HEK293T (cell line): ENCODE results near the gene SERPINA7.
"Not testable (repeated sequence)": the region's sequence is repeated elsewhere in the genome, so short reads cannot be mapped to it uniquely, and the experiment has no call there.

Experiments used
- CTCF ChIA-PET: fragments of 350-600 bp; formaldehyde crosslinking; extraction: SDS; loops from one replicate; lab custom pipeline; 2021; ENCODE audit warnings: antibody characterized with exemption, inconsistent platforms; lab: Yijun Ruan, JAX
- POLR2A ChIA-PET: fragments of 350-600 bp; formaldehyde crosslinking; extraction: SDS; loops from one replicate; lab custom pipeline; 2020; ENCODE audit warnings: antibody characterized with exemption, inconsistent platforms; lab: Yijun Ruan, JAX
- DNase-seq: peaks from one replicate; pipeline ENCODE4 v3.0.0; 2012; ENCODE audit warnings: mixed read lengths; ENCODE audit errors: extremely low spot score
- ARNT ChIP-seq: fragments of 450-650 bp; IDR thresholded peaks from 2 replicates; pipeline ENCODE4 v1.6.1; 2017; ENCODE audit warnings: mild to moderate bottlenecking
- BHLHE40 ChIP-seq: fragments of 450-650 bp; IDR thresholded peaks from 2 replicates; pipeline ENCODE4 v1.6.1; 2016; ENCODE audit warnings: mild to moderate bottlenecking, moderate library complexity, borderline replicate concordance
- CTBP1 ChIP-seq: fragments of 450-650 bp; IDR thresholded peaks from 2 replicates; pipeline ENCODE4 v1.6.1; 2016; ENCODE audit warnings: borderline replicate concordance
- ELF4 ChIP-seq: fragments of 450-650 bp; IDR thresholded peaks from 2 replicates; pipeline ENCODE4 v1.6.1; 2017; ENCODE audit warnings: antibody characterized with exemption
- FOXA1 ChIP-seq: fragments of 450-650 bp; IDR thresholded peaks from 2 replicates; pipeline ENCODE4 v1.6.1; 2016; ENCODE audit warnings: mild to moderate bottlenecking
- FOXK2 ChIP-seq: fragments of 450-650 bp; IDR thresholded peaks from 2 replicates; pipeline ENCODE4 v1.6.1; 2016; ENCODE audit warnings: mild to moderate bottlenecking
- FOXM1 ChIP-seq: fragments of 450-650 bp; IDR thresholded peaks from 2 replicates; pipeline ENCODE4 v1.6.1; 2017; ENCODE audit warnings: mild to moderate bottlenecking, borderline replicate concordance
- HDGF ChIP-seq: fragments of 450-650 bp; IDR thresholded peaks from 2 replicates; pipeline ENCODE4 v1.6.1; 2017; ENCODE audit warnings: antibody characterized with exemption, borderline replicate concordance
- L3MBTL2 ChIP-seq: fragments of 450-650 bp; conservative IDR thresholded peaks from 2 replicates; pipeline ENCODE4 v1.6.1; 2016; ENCODE audit warnings: mild to moderate bottlenecking
- LEF1 ChIP-seq: fragments of 450-650 bp; IDR thresholded peaks from 2 replicates; pipeline ENCODE4 v1.6.1; 2017; ENCODE audit warnings: mild to moderate bottlenecking, borderline replicate concordance
- NFRKB ChIP-seq: fragments of 450-650 bp; IDR thresholded peaks from 2 replicates; pipeline ENCODE4 v1.6.1; 2016; ENCODE audit warnings: mild to moderate bottlenecking, moderate library complexity
- SP1 ChIP-seq: fragments of 450-650 bp; IDR thresholded peaks from 2 replicates; pipeline ENCODE4 v1.6.1; 2017
- SUZ12 ChIP-seq: fragments of 450-650 bp; IDR thresholded peaks from 2 replicates; pipeline ENCODE4 v1.6.1; 2016; ENCODE audit warnings: mild to moderate bottlenecking
- TARDBP ChIP-seq: fragments of 450-650 bp; IDR thresholded peaks from 2 replicates; pipeline ENCODE4 v1.6.1; 2016
- ZNF384 ChIP-seq: fragments of 450-650 bp; IDR thresholded peaks from 2 replicates; pipeline ENCODE4 v1.6.1; 2016
- TF ChIP-seq, protein P1 (sequence below): fragments of 450-650 bp; IDR thresholded peaks from 2 replicates; pipeline ENCODE4 v1.6.1; 2016

Gene SERPINA7

DNA sequence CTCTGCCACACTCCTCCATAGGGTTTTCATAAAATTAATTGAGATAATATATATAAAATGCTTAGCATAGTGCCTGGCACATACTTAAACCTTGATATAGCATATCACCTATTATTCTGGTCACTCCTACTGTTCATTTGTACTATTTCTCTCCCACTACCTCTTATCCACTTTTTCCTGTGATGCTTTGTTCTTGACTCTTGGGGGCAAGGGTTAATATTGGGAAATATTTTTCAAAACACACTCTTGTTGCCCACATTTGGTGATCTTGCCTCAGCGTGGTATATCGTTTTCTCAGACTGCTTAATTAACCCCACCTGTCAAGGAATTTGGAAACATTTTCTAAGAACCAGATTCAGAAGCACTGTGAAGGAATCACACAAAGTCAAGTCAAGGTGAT lies 16.3 kb downstream of the SERPINA7 start:
- TF ChIP-seq L3MBTL2 (no peak), CTBP1 (no peak), NFRKB (no peak), SP1 (no peak), ZNF384 (no peak), ARNT (no peak), FOXK2 (no peak), HDGF (no peak), SUZ12 (no peak)
- TF ChIP-seq, protein P1, sequence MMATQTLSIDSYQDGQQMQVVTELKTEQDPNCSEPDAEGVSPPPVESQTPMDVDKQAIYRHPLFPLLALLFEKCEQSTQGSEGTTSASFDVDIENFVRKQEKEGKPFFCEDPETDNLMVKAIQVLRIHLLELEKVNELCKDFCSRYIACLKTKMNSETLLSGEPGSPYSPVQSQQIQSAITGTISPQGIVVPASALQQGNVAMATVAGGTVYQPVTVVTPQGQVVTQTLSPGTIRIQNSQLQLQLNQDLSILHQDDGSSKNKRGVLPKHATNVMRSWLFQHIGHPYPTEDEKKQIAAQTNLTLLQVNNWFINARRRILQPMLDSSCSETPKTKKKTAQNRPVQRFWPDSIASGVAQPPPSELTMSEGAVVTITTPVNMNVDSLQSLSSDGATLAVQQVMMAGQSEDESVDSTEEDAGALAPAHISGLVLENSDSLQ = no peak
- ChIA-PET POLR2A (no interaction called here), CTCF (no interaction called here)
- DNase-seq = no peak

DNA sequence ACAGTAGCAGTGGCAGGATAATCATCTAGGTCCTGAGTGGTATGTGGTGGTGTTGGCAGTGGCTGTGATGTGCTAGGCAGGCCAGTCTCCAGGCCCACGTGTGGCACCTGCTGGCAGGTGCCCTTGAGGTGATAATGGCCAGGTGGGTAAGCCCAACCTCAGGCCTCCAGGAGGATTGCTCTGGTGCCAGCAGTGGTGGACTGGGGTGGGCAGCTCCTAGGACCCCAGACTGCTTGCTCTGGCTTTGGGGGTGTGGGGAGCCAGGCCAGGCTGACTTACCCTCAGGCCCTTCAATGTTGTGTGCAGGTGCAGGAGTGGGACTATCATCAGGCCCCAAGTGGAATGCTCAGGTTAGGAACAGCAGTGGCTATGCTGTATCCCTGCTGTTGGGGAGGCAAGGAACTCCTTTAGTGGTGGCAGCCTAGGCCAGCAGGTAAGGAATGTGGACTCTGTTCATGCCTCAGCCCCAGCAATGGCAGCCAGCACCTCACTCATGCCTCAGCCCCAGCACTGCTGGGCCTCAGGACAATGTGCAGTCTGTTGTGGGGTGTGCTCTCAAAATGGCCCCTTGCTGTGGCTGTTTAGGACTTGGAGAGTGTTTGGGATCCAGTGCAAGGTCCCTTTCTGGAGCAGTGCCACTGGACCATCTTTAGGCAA lies 24.3 kb downstream of the SERPINA7 start:
- TF ChIP-seq, protein P1 = no peak
- TF ChIP-seq ZNF384 (no peak), SP1 (no peak), FOXK2 (no peak)
- ChIA-PET POLR2A (no interaction called here), CTCF (no interaction called here)
- no peak for DNase-seq

DNA sequence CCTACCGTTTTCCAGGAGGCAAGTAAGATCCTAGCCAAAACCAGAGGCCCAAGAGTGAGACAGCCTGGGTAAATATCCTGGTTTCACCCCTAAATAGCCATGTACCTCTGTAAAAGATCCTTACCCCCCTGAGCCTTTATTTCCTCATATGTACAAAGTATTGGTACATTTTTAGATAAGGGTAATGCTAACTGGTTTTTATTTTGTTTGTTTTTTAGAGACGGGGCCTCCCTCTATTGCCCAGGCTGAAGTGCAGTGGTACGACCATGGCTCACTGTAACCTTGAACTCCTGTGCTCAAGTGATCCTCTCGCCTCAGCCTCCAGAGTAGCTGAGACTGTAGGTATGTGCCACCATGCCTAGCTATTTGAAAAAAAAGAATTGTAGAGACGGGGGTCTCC lies 29.4 kb downstream of the SERPINA7 start:
- no peak for TF ChIP-seq CTBP1
- TF ChIP-seq NFRKB = no peak
- TF ChIP-seq ZNF384 = no peak
- no peak for TF ChIP-seq HDGF
- TF ChIP-seq L3MBTL2 = no peak
- TF ChIP-seq LEF1 = no peak
- no peak for TF ChIP-seq SP1
- no peak for TF ChIP-seq ELF4
- TF ChIP-seq BHLHE40 = no peak
- no peak for TF ChIP-seq TARDBP
- no peak for TF ChIP-seq FOXK2
- TF ChIP-seq, protein P1 = no peak
- no peak for TF ChIP-seq SUZ12
- TF ChIP-seq ARNT = no peak
- CTCF ChIA-PET = no interaction called here
- POLR2A ChIA-PET = no interaction called here

DNA sequence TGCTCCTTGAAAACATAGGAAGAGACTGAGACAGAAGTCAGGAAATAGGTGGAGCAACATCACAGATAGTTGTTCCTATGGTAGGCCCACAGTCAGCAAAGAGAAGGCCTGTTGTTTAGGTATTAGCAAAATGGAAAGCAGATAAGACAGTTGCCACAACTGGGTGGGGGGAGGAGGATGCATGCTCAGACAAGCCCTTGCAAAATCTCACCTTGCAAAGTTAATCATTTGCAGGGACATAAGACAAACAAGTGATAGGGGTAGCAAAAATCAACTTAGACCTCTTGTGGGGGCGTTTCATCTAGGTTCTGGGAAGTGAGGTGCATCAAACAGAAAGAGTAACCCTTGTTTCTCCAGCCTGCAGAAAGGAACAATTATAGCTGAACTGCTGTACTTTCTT lies 30.7 kb downstream of the SERPINA7 start:
- TF ChIP-seq ELF4 (no peak), ZNF384 (no peak), NFRKB (no peak), SUZ12 (no peak), CTBP1 (no peak), SP1 (no peak), ARNT (no peak), BHLHE40 (no peak), LEF1 (no peak), L3MBTL2 (no peak), TARDBP (no peak), FOXM1 (no peak)
- POLR2A ChIA-PET = no interaction called here
- DNase-seq = no peak
- CTCF ChIA-PET = no interaction called here

More for the DNA sequence above, 29.4 kb downstream of the SERPINA7 start:
- no peak for DNase-seq

DNA sequence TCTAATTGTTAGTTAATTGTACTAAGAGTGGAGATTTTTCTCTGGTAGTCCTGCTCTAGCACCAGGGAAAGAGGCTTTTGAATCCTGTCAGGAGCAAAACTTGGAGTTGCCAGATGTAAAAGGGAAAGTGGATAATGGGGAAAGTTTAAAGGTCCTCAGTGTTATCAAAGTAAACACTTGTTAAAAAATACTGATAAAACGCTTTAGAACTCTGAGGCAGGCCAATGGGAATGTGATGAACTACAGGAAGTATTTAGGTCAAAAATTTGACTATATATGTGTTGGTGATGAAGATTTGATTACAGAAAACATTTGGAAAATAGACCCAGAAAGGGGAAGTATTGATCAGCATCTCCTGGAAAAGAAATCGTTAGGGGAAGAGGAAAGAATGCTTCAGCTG lies 32.8 kb downstream of the SERPINA7 start:
- TF ChIP-seq, protein P1 = no peak
- TF ChIP-seq ZNF384 (no peak), FOXA1 (no peak), ELF4 (no peak), CTBP1 (no peak), NFRKB (no peak), BHLHE40 (no peak), ARNT (no peak), FOXM1 (no peak), SP1 (no peak), FOXK2 (no peak), L3MBTL2 (no peak), TARDBP (no peak), HDGF (no peak), SUZ12 (no peak), LEF1 (no peak)
- ChIA-PET CTCF (no interaction called here), POLR2A (no interaction called here)

DNA sequence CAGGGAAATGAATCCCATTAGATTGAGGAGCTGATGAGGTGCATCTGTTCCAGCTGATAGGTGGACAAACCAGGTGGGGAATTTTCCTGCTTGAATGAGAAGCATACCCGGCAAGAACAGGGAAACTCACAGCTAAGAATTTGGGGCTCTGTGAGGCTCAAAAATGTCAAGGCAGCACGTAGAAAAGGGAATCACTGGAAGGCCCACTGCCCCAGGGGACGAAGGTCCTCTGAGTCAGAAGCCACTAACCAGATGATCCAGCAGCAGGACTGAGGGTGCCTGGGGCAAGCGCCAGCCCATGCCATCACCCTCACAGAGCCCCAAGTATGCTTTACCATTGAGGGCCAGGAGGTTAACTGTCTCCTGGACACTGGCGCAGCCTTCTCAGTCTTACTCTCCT lies 37.9 kb downstream of the SERPINA7 start:
- CTCF ChIA-PET, POLR2A ChIA-PET, DNase-seq: not testable (repeated sequence)

More for the DNA sequence above, 32.8 kb downstream of the SERPINA7 start:
- no peak for DNase-seq

DNA sequence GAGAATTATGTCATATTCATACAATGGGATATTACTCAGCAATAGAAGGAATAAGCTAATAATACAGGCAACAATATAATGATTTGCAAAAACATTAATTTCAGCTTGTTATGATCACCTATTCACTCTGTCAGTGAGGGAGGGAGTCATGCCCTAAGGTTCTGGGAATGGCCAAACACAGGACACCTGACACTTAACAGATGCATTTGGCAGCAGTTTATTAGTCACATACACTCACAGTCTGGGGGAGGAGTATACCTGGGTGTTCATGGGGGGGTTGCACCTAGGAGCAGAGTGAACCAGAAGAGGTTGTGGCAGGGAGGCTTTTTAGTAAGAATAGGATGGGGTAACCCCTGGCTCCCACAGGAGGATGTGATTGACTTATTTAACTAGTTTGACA lies 38.3 kb downstream of the SERPINA7 start:
- ChIA-PET POLR2A (no interaction called here), CTCF (no interaction called here)

More for the DNA sequence above, 38.3 kb downstream of the SERPINA7 start:
- no peak for DNase-seq
- no peak for TF ChIP-seq LEF1
- no peak for TF ChIP-seq BHLHE40
- TF ChIP-seq, protein P1 = no peak
- TF ChIP-seq SP1 = no peak
- no peak for TF ChIP-seq SUZ12
- no peak for TF ChIP-seq ELF4
- TF ChIP-seq FOXK2 = no peak
- no peak for TF ChIP-seq L3MBTL2
- TF ChIP-seq TARDBP = no peak
- TF ChIP-seq FOXA1 = no peak
- no peak for TF ChIP-seq FOXM1
- TF ChIP-seq CTBP1 = no peak
- TF ChIP-seq NFRKB = no peak
- no peak for TF ChIP-seq ARNT
- TF ChIP-seq HDGF = no peak
- no peak for TF ChIP-seq ZNF384
